ENCODE results near the gene SPSB4.

The SPSB4 gene

DNA sequence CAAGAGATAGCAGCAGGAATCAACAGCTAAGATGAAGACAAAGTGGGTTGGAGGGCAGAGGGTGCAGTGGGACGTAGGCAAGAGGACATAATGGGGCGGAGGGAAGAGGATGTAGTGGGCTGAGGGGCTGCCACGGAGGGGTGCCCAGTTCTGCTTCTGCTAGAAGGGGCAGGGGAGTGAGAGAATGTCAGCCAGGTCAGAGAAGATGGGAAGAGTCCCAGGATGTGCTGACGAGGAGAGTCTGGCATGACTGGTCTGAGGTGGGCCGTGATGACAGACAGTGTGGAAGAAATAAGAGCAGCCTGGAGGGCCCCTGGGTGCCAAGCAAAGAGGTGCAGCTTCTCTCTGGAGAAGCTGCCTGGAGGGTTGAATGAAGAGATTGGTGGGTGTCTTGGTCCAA lies 4.0 kb downstream of the SPSB4 start:
- no peak for DNase-seq (ENCODE audit: low spot score)

DNA sequence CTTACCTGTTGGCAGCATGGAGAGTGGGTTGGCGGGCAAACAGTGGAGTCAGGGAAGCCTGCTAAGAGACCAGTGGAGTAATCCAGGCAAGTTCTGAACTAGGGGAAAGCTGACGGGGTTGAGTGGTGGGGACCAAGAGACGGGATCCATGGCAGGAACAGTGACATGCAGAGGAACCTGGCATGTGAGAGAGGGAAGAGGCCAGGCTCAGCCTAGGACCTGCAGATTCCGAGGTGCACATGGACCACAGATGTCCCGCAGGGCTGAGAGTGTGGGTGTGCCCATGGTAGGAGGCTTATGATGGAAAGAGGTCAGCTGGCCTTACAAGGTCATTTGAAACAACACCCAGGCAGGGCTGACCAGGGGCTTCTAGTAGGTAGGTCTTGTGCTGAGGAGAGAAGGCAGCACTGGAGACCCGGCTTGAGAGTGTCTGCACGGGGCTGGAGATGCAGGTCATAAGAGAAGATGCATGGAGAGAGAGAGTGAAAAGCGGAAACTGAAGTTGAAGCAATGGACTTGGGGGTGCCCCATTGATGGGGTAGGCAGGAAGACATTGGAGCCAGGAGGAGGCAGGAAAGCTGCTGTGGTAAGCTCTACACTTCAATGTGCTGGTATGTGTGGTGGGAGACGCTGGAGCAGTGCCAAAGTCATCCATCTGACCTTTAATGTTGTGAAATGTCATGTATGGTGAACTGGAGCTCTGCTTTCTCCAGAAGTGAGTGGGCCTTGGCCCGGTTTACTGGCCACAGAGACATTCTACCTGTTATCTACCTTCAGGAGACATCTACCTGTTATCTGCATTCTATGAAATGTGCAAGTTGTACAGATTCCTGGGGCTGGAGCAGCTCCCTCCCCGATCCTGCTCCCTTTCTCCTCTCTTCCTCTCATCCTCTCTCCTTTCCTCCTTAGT lies 4.6 kb downstream of the SPSB4 start:
- no peak for DNase-seq (ENCODE audit: low spot score)

DNA sequence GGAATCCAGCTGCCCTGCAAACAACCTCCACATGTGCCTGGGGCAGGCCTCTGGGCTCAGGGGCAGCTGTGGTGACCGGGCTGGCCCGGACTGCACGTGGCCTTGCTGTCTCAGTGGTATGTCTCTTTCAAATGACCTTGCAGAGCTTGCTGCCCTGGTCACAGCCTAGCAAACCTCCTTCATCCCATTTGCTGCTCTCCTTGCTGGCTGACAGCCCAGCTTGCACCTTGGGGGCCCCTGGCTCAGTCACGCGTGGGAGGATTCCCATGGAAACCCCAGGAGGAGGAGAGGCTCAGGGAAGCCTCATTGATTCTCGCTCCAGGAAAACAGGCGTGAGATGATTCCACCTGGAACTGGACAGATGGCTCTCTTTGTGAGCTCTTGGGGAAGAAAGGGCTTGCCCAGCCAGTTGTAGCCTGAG lies 5.6 kb downstream of the SPSB4 start:
- DNase-seq (ENCODE audit: low spot score) = no peak

DNA sequence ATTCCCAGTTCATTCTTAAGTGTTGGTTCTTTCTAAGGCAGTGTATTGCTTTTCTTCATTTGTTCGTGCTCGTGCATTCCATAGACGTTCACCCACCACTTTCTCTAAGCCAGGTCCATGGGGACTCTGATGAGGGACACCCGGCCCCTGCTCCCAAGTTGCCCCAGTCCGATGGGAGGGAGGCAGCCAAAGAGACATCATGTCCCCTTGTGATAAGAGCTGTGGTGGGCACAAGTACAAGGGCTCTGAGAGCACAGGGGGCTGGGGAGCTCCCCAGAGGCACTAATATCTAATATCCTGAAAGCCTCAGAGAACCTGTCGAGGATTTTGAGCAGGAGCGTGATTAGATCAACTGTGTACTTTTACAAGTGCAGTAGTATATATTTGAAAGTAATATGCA lies 6.3 kb downstream of the SPSB4 start:
- no peak for DNase-seq (ENCODE audit: low spot score)

DNA sequence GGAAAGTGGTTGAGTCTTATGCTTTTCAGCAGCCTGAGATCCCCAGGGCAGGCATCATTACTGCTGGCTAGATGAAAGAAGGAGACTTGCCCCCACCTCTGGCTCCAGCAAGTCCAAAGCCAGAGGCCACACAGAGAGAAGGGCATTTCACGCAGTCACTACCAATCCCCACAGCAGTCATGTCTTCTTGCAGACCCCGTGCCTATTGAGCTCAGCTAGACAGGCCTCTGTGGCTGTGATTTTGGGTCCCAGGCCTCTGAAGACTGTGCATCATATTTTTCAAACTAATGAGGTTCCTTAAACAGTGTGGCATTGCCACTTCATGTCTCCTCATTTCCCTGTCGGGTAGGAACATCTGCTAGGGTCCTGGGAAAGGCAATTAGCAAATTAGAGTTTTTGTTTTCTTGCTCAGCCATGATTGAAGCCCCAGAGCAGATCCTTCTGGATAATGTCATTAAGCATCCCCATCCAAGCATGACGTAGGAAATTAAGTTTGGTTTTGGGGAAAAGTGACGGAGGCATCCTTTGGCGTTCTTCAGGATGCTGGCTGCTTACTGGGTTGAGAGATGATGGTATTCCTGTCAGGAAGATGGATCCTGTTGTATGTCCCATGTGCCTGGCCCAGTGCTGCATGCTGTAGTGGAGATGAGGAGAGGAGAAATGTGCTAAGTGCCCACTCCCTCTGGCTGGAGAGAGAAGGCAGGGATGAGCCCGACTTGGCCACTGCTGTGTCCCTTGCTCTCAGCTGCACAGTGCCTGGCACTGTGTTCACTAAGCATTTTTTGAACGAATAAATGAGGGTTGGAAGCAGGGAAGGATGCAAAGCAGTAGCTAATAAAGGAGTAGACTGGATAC lies 7.0 kb downstream of the SPSB4 start:
- DNase-seq (ENCODE audit: low spot score) = no peak

DNA sequence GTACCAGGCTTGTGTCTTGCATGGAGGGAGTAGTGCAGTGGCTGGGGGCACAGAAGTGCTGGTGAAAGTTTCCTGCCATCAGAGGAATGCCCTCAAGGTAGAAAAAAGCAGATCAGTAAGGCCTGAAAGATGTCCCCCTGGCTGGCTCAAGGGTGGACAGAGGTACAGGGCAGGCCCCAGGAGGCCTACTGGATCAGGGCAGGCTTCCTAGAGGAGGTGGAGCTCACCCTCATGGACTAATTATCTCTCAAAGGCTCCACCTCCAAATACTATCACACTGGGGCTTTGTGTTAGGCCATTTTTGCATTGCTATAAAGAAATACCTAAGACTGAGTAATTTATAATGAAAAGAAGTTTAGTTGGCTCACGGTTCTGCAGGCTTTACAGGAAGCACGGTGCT lies 7.8 kb downstream of the SPSB4 start:
- no peak for DNase-seq (ENCODE audit: low spot score)

DNA sequence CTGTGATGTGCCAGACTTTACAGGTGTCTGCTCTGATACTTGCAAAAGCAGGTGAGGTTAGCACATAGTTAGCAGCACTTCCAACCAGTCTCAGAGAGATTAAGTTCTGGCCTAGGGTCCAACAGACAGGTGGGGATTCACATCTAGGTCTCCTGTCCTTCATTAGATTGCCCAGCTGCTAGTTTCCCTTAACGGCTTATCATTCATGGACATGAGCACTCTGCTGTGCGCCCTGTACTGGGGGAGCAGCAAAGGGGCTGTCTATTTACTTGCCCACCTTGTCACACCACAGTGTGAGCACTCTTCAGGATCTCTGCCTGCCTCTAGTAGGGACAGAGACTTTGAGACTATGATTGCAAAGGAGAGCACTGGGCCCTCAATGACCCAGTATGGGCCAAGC lies 8.7 kb downstream of the SPSB4 start:
- no peak for DNase-seq (ENCODE audit: low spot score)

DNA sequence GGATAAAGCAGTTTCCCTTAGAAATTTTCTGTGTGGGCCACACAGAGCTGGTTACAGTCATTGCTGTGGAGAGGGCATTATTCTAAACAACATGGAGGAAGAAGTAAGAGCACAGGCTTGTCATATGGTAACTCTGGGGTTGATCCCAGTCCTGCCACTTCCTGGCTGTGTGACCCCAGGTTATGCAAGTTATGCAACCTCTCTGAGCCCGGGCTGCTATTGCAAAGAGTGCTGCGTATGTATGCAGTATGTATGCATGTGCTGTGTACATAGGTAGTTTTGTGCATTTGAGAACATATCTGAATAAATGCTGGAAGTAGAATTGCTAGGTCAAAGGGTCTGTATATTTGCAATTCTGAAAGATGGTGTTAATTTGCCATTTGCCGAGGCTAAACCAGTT lies 9.2 kb downstream of the SPSB4 start:
- no peak for DNase-seq (ENCODE audit: low spot score)

DNA sequence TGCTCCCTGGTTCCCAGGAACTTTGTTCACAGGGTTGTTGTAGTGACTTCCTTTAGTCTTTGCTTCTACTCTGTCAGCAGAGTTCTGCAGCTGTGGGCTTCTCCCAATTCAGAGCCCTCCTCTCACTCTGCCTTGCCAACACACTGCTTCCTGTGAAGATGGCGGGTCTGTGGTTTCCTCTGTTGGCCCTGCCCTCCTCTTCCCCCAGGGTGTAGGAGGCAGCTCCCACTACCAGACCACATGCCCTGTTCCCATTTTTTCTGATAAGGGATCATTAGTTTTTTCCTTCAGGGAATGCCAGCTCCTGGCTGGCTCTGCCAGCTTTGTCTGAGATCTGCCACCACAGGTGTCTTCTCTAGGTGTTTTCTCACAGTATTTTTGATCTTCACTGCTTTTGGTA lies 12.7 kb downstream of the SPSB4 start:
- DNase-seq (ENCODE audit: low spot score) = no peak

DNA sequence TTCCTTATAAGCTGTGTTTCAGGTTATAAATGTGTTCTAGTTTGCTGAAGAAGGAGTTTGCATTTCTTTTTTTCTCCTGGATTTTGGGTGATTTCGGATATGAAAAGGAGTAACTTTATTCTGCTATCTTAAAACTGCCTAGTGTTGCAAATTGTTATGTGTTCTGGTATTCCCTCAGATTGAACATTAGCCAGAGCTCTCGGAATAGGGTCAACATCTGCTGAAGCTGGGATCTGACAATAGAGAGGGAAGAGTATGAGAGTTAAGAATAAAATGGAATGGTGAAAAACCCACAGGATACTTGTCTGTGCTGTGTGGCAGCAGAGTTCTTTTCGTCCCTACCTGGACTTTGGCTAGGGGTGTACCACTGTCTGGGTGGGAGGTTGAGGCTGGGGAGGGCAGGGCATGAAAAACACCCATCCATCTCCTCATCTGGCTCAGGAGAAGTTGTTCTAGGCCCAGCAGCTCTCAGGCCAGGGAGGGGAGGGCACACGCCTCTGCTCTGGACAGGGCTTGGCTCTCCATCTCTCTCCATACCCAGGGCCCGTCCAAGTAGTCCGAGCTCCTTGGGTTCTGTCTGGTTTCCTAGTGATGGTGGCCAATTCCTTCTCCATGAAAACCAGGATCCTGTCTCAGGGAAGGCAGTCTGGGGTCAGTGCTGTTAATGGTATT lies 13.2 kb downstream of the SPSB4 start:
- DNase-seq (ENCODE audit: low spot score) = no peak

DNA sequence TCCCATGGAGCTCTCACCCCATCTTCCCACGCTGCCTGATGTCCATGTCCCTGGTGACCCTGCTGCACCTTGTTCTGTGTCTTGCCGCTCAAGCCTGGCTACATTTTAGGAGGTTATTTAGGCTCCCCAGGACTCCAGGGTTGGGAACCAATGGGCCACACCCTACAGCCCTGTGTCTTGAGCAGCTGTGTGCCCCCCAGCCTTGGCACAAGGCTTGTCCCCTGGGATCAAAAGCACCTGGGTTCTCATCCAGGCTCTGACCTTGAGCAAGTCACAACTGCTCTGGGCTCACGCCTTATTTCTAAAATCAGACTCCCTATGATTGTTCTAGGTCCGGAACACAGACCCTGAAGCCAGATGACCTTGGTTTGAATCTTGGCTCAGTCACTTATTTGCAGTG lies 14.1 kb downstream of the SPSB4 start:
- DNase-seq (ENCODE audit: low spot score) = no peak

DNA sequence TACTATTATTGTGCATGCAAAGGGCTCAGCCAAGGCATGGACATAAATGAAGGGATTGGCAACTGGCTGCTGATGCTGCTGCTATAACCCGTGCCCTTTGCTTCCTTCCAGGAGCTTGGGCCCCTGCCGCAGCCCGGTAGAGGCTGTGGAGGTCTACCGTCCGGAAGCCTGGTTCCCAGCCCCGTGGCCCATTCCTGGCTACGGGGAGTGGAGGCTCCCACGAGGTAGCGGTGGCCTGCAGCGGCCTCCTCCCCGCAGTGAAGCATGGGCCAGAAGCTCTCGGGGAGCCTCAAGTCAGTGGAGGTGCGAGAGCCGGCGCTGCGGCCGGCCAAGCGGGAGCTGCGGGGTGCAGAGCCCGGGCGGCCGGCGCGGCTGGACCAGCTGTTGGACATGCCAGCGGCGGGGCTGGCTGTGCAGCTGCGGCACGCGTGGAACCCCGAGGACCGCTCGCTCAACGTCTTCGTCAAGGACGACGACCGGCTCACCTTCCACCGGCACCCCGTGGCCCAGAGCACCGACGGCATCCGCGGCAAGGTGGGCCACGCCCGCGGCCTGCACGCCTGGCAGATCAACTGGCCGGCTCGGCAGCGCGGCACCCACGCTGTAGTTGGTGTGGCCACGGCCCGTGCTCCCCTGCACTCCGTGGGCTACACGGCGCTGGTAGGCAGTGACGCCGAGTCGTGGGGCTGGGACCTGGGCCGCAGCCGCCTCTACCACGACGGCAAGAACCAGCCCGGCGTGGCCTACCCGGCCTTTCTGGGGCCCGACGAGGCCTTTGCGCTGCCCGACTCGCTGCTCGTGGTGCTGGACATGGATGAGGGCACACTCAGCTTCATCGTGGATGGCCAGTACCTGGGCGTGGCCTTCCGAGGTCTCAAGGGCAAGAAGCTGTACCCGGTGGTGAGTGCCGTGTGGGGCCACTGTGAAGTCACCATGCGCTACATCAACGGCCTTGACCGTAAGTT lies 15.0 kb downstream of the SPSB4 start:
- DNase-seq (ENCODE audit: low spot score) = no peak

DNA sequence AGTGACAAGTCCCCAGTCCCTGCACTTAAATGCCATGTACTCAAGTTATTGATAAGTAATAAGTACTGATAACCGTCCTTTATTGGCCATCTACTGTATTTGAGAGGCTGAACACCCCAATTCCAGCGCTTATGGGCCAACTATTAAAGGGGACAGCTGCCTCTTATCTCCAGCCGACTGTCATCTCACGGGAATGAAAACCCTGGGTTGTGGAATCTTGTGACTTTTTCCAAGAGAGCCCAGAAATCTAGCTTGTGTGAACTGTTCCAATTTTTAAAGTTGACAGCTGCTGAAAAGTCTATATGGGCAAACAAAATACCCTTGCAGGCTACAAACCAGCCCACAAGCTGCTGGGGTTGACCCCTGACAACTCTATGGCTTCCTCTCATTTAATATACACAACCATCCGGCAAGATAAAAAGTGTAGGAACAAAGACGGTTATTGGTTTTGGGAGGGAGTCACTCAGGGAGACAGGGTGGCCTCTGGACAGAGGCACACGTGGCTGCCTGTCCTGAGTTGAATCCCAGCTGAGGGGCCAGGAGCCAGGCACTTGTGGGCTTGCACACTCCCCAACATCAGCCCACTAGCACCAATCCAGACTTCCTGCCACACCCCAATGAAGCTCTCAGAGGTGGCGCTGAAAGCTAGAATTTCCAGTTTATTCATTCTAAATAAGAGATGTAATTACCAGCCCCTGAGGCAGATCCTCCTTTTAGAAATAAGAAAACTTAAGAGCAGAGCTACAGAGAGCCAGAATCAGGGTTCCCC lies 16.2 kb downstream of the SPSB4 start:
- no peak for DNase-seq (ENCODE audit: low spot score)

DNA sequence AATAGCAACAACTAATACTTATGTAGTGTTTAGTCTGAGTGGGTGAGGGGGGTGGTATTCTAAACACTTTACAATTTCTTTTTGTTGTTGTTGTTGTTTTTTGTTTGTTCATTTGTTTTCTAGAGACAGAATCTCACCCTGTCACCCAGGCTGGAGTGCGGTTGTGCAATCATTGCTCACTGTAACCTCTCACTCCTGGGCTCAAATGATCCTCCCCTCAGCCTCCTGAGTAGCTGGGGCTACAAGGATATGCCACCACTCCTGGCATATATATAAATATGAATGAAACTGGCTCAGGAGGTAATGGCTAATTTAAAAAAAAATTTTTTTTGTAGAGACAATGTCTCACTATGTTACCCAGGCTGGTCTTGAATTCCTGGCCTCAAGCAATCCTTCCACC lies 19.1 kb downstream of the SPSB4 start:
- no peak for DNase-seq (ENCODE audit: low spot score)

DNA sequence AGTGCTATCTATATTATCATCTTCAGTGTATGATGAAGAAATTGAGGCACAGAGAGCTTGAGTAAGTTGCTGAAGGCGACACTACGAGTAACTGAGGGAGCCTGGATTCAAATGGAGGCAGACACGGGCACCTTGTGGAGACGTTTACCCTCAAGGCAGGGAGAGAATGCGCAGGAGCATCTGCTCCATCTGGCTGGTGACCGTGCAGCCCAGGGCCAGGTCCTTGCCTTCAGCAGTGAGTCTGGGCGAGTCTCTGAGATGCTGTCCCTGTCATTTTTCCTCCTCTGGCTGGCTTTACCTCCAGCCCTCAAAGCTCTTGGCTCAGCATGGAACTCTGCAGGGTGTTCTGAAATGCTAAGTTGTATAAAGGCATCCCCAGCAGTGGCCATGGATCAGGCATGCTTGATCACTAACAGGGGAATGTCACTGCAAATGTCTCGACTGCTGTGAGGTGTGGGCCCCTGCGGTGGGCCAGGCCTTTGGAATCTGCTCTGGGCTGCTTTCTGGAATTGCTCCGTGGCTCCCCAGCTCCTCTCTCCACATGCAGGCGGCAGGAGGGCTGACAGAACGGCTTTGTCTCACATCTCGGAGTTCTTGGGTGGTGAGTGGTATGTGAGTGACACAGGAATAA lies 19.7 kb downstream of the SPSB4 start:
- DNase-seq (ENCODE audit: low spot score) = no peak

DNA sequence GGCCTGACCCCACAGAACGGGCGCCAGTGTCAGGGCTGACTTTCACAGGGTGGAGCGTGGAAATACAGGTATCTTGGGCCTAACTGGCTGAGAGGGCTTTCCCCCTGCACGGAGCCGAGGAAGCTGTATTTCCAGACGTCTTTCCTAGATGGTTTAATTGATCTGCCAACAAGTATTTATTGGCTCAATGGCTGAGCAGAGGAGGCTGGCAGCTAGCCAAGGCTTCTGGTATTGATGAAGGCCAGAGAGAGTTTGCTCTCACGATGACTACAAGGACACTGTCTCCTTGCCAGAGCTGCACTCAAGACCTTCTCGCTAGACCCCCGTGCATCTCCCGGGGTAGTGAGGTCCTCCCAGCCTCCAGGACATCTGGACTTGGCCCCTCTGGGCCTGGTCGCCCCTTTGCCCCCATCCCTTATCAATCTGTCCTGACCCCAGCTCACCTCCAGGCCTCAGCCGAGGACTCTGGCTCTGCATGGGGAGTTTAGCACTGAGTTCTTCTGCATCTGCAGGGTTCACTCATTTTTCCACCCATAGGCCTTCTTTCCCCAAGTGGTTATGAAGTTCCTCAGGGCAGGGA lies 20.6 kb downstream of the SPSB4 start:
- no peak for DNase-seq (ENCODE audit: low spot score)

DNA sequence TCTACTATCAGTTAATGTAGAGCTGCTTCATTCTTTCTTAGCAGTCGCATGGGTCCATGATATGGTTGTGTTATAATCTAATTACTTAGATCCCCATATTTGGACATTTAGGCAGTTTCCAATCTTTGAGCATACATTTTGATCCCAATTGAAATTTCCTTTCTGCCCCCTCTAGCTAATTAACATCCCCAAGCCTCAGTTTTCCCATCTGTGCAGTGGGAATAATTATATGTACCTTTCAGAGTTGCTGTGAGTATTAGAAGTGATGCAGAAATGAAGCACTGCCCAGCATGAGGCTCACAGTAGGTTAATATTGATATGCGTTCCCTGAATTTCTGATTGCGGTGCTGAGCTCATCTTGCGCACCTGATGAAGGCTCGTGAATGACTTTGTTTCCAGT lies 21.8 kb downstream of the SPSB4 start:
- DNase-seq (ENCODE audit: low spot score) = no peak

DNA sequence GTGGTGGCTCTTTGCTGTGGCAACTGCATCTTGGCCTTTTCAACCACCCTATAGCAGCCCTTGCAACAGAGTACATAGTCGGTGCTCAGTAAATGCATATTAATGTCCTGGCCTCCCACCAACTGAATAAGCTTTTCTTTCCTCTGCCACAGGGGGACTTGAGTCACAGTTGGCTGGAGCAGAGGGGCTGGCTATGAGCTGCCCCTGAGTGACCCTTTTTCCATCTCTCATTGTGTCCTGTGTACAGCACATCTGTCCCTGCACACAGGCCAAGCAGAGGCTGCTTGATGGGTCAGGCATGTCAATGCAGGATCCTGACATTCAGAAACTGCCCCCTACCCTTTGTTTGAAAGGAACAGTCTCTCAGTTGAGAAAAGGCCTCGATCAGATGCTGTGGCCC lies 22.4 kb downstream of the SPSB4 start:
- DNase-seq (ENCODE audit: low spot score) = no peak

DNA sequence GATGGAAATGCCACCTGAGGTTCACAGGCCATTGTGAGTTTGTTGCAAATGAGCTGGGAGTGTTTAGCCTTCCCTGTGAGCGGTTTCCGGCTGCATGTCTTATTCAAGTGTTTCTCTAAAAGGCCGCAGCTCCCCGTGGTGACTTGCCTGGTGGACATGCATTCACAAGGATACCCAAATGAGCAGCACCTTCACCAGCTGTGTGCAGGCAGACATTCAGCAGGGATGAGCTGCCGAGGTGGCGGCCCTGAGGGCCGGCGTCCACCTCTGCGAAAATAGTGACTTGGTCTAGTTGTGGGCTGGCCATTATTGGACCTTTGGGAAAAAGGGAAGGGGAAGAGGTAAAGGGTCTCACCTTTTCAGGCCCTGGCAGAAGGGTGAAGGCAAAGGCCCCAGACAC lies 23.4 kb downstream of the SPSB4 start:
- no peak for DNase-seq (ENCODE audit: low spot score)

All from Ammon's horn (tissue), 1 donor.